Adrenal gland (tissue), 5 donors: ENCODE data around the gene URB2.

Experiments
- POLR2A ChIP-seq, 2 donors: fragments of 450-650 bp; IDR thresholded peaks; one replicate each; pipeline ENCODE4 v1.6.1; 2017; ENCODE audit warnings: antibody characterized with exemption in 2 of 2, mild to moderate bottlenecking in 2 of 2, moderate library complexity in 1 of 2
- TF ChIP-seq, protein P1 (sequence below), 6 experiments: fragments of 450-650 bp in 4 of 6; fragments of 200-600 bp in 2 of 6; sonication (generic) in 1 of 6; IDR thresholded peaks; 1 replicate in 5 of 6; 2 replicates in 1 of 6; pipeline versions ENCODE4 v1.5.1 to v1.8.0; 2016 to 2021; ENCODE audit warnings: antibody characterized with exemption in 6 of 6, mild to moderate bottlenecking in 2 of 6, moderate library complexity in 1 of 6
- donor health status: DM: no; HTN: no; CAD: no.

- TF ChIP-seq, protein P1, sequence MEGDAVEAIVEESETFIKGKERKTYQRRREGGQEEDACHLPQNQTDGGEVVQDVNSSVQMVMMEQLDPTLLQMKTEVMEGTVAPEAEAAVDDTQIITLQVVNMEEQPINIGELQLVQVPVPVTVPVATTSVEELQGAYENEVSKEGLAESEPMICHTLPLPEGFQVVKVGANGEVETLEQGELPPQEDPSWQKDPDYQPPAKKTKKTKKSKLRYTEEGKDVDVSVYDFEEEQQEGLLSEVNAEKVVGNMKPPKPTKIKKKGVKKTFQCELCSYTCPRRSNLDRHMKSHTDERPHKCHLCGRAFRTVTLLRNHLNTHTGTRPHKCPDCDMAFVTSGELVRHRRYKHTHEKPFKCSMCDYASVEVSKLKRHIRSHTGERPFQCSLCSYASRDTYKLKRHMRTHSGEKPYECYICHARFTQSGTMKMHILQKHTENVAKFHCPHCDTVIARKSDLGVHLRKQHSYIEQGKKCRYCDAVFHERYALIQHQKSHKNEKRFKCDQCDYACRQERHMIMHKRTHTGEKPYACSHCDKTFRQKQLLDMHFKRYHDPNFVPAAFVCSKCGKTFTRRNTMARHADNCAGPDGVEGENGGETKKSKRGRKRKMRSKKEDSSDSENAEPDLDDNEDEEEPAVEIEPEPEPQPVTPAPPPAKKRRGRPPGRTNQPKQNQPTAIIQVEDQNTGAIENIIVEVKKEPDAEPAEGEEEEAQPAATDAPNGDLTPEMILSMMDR (IDR thresholded peaks at IDR 0.05), result no peak
- no peak for TF ChIP-seq POLR2A (IDR thresholded peaks at IDR 0.05)
Observed at GRCh38 chr1:229637746-229638145, 11.7 kb downstream of the URB2 start.
